Osteoblast (primary cell): Measurements from ENCODE around the gene NMT1. TPM values are rescaled to one million over a fixed set of nuclear protein-coding genes. Genes with fewer than 3 reads are reported as not detected.
A peak's percentile ranks its signal among the peaks of the same experiment; 100 is the strongest.

Experiments
- DNase-seq: peaks from one replicate; pipeline ENCODE4 v3.0.0; 2011; ENCODE audit warnings: low spot score, mixed read lengths; ENCODE audit not compliant: insufficient read length; ENCODE audit errors: missing footprints
- H2AFZ ChIP-seq: 2 replicates; pipeline ENCODE4 v1.6.0; 2011; ENCODE audit warnings: mild to moderate bottlenecking, low read length
- H3K27ac ChIP-seq: 2 replicates; pipeline ENCODE4 v1.5.1; 2011; ENCODE audit warnings: mild to moderate bottlenecking, low read depth, low read length, moderate library complexity
- H3K27me3 ChIP-seq: 2 replicates; pipeline ENCODE4 v1.6.0; 2012; ENCODE audit warnings: mild to moderate bottlenecking, control low read depth, inconsistent platforms, low read length, moderate library complexity; ENCODE audit not compliant: insufficient read depth
- H3K36me3 ChIP-seq: 2 replicates; pipeline ENCODE4 v1.5.1; 2011; ENCODE audit warnings: mild to moderate bottlenecking, low read length, control low read depth, moderate library complexity; ENCODE audit not compliant: insufficient read depth
- H3K4me1 ChIP-seq: 2 replicates; pipeline ENCODE4 v1.5.1; 2011; ENCODE audit warnings: mild to moderate bottlenecking, low read length, control low read depth, moderate library complexity; ENCODE audit not compliant: insufficient read depth
- H3K4me2 ChIP-seq: 2 replicates; pipeline ENCODE4 v1.6.0; 2011; ENCODE audit warnings: mild to moderate bottlenecking, low read length; ENCODE audit not compliant: insufficient read depth
- H3K4me3 ChIP-seq: fragments of 200-600 bp; sonication (generic); 3 replicates; pipeline ENCODE4 v1.5.1; 2012; ENCODE audit warnings: mild to moderate bottlenecking, low read length, inconsistent platforms; ENCODE audit not compliant: insufficient read depth
- H3K79me2 ChIP-seq: 2 replicates; pipeline ENCODE4 v1.6.0; 2012; ENCODE audit warnings: mild to moderate bottlenecking, low read length, control low read depth, inconsistent platforms; ENCODE audit not compliant: insufficient read depth
- H3K9me3 ChIP-seq: 2 replicates; pipeline ENCODE4 v1.5.1; 2011; ENCODE audit warnings: low read depth, low read length, control low read depth
- H4K20me1 ChIP-seq: 2 replicates; pipeline ENCODE4 v1.6.0; 2012; ENCODE audit warnings: mild to moderate bottlenecking, low read length, control low read depth; ENCODE audit not compliant: insufficient read depth
- CTCF ChIP-seq: IDR thresholded peaks from 2 replicates; pipeline ENCODE4 v1.5.1; 2011; ENCODE audit warnings: mild to moderate bottlenecking, low read depth, low read length, moderate library complexity; ENCODE audit errors: extremely low read depth
- total RNA-seq: library from RNA; depleted of rRNA; stranded (reverse); fragments of >200 nt; gene quantifications from 2 replicates; pipeline ENCODE4 v1.2.3, GENCODE V29; 2012

The NMT1 gene
- total RNA-seq, 1 donor = 51.8 TPM

DNA sequence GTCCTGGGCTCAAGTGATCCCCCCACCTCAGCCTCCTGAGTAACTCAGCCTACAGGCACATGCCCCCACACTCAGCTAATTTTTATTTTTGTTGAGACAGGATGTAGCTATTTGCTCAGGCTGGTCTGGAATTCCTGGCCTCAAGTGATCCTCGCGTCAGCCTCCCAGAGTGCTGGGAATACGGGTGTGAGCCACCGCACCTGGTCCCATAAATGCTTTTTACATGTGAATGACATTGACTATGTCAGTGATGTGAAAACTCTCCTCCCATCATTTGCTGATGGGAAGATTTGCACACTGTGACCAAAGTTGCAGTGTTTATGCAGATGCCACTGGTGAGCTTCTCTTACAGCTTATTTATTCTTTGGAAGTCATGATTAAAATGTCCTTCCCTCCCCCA lies 56.2 kb downstream of the NMT1 start:
- no peak overlapping the region for H3K27ac ChIP-seq
- no peaks in the 10 kb centered on the region for H3K79me2 ChIP-seq
- no peaks in the 10 kb centered on the region for H3K4me1 ChIP-seq
- DNase-seq = peak; percentile 66
- no peak overlapping the region for H3K4me2 ChIP-seq
- no peaks in the 10 kb centered on the region for H3K27me3 ChIP-seq
- no peak overlapping the region for H2AFZ ChIP-seq
- no peak overlapping the region for H3K4me3 ChIP-seq
- no peaks in the 10 kb centered on the region for H3K36me3 ChIP-seq
- H3K9me3 ChIP-seq = no peaks in the 10 kb centered on the region
- no peaks in the 10 kb centered on the region for H4K20me1 ChIP-seq
- no peak for TF ChIP-seq CTCF

DNA sequence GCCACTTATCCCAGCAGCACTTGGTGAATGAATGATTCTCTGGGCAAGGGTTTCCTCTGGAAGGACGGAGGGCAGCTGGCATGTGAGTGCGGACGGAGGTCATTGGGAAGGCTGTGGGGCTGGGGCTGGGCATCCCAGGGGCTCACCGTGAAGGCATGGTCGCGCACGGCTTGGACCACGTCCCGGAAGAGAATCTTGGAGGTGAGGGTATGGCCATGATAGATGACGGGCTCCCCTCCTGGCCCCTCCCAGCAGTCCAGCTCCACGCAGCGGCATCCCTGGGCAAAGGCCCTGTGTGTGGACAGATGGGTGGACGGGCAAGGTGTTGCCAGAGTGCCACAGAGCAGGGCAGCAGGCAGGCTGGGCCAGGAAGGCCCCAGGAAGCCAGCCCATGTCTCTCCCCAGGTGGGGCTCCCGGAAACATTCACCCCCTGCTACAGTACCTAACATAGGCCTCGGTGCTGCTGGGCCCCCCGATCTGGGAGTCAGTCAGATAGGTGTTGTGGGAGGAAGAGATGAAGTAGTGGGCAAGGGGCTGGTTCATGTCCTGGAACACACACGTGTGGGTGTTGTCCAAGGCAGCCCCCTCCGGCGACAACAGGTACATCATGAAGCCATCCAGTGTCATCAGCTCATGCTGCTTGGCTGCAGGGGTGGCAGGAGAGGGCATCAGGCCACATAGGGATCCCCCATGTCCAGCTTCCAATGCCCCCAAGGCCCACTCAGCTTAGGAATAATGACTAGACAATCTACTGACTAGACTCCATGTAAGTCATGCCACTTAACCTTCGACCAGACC lies 56.9 kb downstream of the NMT1 start:
- TF ChIP-seq CTCF = no peak
- Histone ChIP-seq H3K36me3 (no peaks in the 10 kb centered on the region), H3K27me3 (no peaks in the 10 kb centered on the region), H2AFZ (no peak overlapping the region), H4K20me1 (no peaks in the 10 kb centered on the region), H3K9me3 (no peaks in the 10 kb centered on the region), H3K4me3 (no peak overlapping the region), H3K79me2 (no peaks in the 10 kb centered on the region), H3K4me2 (no peak overlapping the region), H3K4me1 (no peaks in the 10 kb centered on the region), H3K27ac (no peak overlapping the region)
- peak; percentile 84 for DNase-seq

DNA sequence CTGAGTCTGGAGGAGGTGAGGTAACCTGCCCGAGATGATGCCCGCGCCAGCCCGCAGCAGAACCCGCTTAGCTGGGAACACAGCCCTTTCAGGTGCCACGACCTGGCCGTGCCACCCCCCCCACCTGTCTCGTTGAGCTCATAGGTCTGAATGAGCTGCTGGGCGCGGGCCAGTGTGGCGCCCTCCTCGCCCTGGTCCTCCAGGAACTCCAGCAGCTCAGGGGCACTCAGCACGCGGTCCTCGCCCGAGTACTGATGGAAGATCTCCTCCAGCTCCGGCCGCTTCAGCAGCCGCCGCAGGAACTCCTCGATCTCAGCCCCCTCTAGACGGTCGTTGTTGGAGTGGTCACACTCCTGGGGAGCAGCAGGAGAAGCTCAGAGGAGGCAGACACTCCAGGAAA lies 57.6 kb downstream of the NMT1 start:
- Histone ChIP-seq H2AFZ (no peak overlapping the region), H3K27me3 (no peaks in the 10 kb centered on the region), H3K4me3 (no peak overlapping the region), H3K9me3 (no peaks in the 10 kb centered on the region), H3K4me2 (no peak overlapping the region), H3K4me1 (peaks cover 2% of the 10 kb centered on the region), H4K20me1 (no peaks in the 10 kb centered on the region), H3K79me2 (peaks cover 4% of the 10 kb centered on the region), H3K27ac (no peak overlapping the region), H3K36me3 (no peaks in the 10 kb centered on the region)
- peak; percentile 71 for DNase-seq
- TF ChIP-seq CTCF = no peak

DNA sequence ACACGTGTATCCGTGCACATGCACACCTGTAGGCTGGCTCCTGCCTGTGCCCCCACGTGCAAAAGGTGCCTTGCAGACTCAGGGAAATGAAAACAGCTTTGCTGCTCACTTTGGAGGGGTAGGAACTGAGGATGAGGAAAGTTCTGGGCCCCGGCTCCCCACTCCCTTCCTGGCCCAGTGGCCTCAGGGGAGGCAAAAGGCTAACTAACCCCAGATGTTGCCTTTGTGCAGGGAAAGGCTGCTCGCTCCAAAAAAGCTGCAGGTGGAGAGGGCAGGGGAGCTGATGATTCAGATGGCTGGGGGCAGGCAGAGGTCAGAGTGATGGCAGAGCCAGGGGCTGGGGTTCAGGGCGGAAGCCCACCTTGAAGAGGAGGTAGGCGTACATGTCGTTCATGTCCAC lies 58.8 kb downstream of the NMT1 start:
- no peak overlapping the region for H3K4me3 ChIP-seq
- no peaks in the 10 kb centered on the region for H3K9me3 ChIP-seq

More for the DNA sequence above, 58.8 kb downstream of the NMT1 start:
- Histone ChIP-seq H3K4me1 (peaks cover 13% of the 10 kb centered on the region), H3K4me2 (no peak overlapping the region), H3K27me3 (no peaks in the 10 kb centered on the region), H3K36me3 (no peaks in the 10 kb centered on the region), H2AFZ (no peak overlapping the region), H3K79me2 (peaks cover 10% of the 10 kb centered on the region), H4K20me1 (no peaks in the 10 kb centered on the region), H3K27ac (no peak overlapping the region)
- DNase-seq = peak; percentile 87
- TF ChIP-seq CTCF = no peak
